Smooth muscle cell of the brain vasculature (primary cell): ENCODE data around the gene XYLT1.
"Not testable (repeated sequence)": the region's sequence is repeated elsewhere in the genome, so short reads cannot be mapped to it uniquely, and the experiment has no call there.

Source experiments
- DNase-seq: peaks from one replicate; pipeline ENCODE4 v3.0.0-alpha.2; 2012; ENCODE audit warnings: low read depth, low spot score

Gene XYLT1

GRCh38 chr16:17335406-17335805, 135.4 kb downstream of the XYLT1 start:
- DNase-seq: not testable (repeated sequence)

- DNase-seq: no peak
These were observed 136.7 kb downstream of the XYLT1 start for GRCh38 chr16:17334096-17334495.

- DNase-seq: no peak
These were observed 137.5 kb downstream of the XYLT1 start for GRCh38 chr16:17333229-17333628.

- DNase-seq: no peak
These were observed 138.8 kb downstream of the XYLT1 start for GRCh38 chr16:17331991-17332390.

GRCh38 chr16:17331071-17331607, 139.6 kb downstream of the XYLT1 start:
- DNase-seq: no peak

- DNase-seq: no peak
These were observed 140.7 kb downstream of the XYLT1 start for GRCh38 chr16:17330044-17330443.

GRCh38 chr16:17329391-17329790, 141.4 kb downstream of the XYLT1 start:
- DNase-seq: no peak

GRCh38 chr16:17328932-17329331, 141.8 kb downstream of the XYLT1 start:
- no peak for DNase-seq

GRCh38 chr16:17327664-17328335, 143.0 kb downstream of the XYLT1 start:
- no peak for DNase-seq

- DNase-seq: no peak
These were observed 145.2 kb downstream of the XYLT1 start for GRCh38 chr16:17325476-17326143.

- no peak for DNase-seq
These were observed 146.3 kb downstream of the XYLT1 start for GRCh38 chr16:17324451-17324850.

GRCh38 chr16:17323171-17323570, 147.6 kb downstream of the XYLT1 start:
- no peak for DNase-seq

- no peak for DNase-seq
These were observed 148.9 kb downstream of the XYLT1 start for GRCh38 chr16:17321824-17322223.

- no peak for DNase-seq
These were observed 150.8 kb downstream of the XYLT1 start for GRCh38 chr16:17320009-17320408.

- peak; percentile 55 for DNase-seq
These were observed 152.5 kb downstream of the XYLT1 start for GRCh38 chr16:17318238-17318637.

- no peak for DNase-seq
These were observed 154.8 kb downstream of the XYLT1 start for GRCh38 chr16:17316005-17316404.

- DNase-seq: no peak
These were observed 156.8 kb downstream of the XYLT1 start for GRCh38 chr16:17313793-17314547.

GRCh38 chr16:17313085-17313611, 157.6 kb downstream of the XYLT1 start:
- no peak for DNase-seq

GRCh38 chr16:17312094-17312710, 158.6 kb downstream of the XYLT1 start:
- DNase-seq: no peak

- no peak for DNase-seq
These were observed 159.2 kb downstream of the XYLT1 start for GRCh38 chr16:17311333-17312093.

GRCh38 chr16:17309510-17309909, 161.2 kb downstream of the XYLT1 start:
- DNase-seq: no peak
